ENCODE results near the gene TRPM2. TPM values are rescaled to one million over a fixed set of nuclear protein-coding genes. Genes with fewer than 3 reads are reported as not detected.

Gene TRPM2
- total and polyA plus RNA-seq, 12 donors, result 0.34 to 8.5 (median 1.2) TPM

DNA sequence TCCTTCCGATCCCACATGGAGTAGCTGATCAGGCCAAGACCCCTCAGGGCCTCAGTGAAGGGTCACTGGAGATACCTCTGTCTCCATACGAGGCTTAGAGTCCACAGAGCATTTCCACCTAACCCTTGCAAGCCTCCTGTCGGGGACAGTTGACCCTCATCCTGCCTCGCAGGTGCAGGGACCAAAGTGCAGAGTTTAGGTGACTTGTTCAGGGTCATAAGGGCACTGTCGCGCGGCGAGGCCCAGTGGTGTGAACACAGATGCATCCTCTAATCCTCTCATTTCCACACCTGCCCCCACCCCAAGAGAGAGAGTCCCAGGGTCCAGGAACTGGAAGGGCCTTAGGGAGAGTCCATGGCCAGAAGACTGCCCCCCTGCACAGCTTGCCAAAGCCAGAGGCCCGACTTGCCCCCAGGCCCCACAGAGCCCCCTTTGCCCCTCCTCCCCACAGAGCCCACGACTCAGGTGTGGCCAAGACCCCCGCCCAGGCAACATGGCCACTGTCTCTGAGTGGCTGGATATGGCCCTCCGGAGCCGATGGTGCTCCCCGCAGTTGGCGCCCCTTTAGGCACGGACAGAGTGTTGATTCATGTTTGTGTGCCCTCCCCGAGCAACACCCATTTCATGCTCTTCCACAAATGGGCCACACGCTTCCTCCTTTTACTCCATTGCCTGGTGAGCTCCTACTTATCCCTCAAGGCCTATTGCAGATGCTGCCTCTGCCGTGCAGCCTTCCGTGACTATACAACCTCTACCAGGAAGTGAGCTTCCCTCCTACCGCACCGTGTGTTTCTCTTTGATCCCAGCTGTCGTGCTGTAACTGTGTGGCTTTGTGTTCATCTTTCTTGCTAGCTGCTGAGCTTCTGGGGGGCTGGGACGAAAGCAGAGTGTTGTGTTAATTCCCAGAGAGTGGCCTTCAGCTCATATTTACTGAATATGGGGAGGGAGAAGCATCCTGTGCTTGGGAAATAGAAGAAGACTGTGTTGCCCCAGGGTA lies 1.7 kb downstream of the TRPM2 start:
- intact Hi-C loops (cut with DNase I), result loop anchor here in 1 of 10 donors (10.0 kb wide), 1 partner anchor 120 kb away; no protein-coding TSS in a partner anchor
- Histone ChIP-seq H3K4me3 (peak overlapping the region in 2 of 10 donors; percentile 25 to 61), H3K4me1 (peaks cover 0 to 78% (median 0%) of the 10 kb centered on the region in 9 donors), H3K27ac (peak overlapping the region in 1 of 10 donors; percentile 89), H3K27me3 (peaks cover under 1 to 43% (median 24%) of the 10 kb centered on the region in 7 donors), H3K36me3 (peaks cover 0 to 11% (median 0%) of the 10 kb centered on the region in 9 donors), H3K9me3 (no peaks in the 10 kb centered on the region)
- TF ChIP-seq, protein P1, sequence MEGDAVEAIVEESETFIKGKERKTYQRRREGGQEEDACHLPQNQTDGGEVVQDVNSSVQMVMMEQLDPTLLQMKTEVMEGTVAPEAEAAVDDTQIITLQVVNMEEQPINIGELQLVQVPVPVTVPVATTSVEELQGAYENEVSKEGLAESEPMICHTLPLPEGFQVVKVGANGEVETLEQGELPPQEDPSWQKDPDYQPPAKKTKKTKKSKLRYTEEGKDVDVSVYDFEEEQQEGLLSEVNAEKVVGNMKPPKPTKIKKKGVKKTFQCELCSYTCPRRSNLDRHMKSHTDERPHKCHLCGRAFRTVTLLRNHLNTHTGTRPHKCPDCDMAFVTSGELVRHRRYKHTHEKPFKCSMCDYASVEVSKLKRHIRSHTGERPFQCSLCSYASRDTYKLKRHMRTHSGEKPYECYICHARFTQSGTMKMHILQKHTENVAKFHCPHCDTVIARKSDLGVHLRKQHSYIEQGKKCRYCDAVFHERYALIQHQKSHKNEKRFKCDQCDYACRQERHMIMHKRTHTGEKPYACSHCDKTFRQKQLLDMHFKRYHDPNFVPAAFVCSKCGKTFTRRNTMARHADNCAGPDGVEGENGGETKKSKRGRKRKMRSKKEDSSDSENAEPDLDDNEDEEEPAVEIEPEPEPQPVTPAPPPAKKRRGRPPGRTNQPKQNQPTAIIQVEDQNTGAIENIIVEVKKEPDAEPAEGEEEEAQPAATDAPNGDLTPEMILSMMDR (IDR thresholded peaks at IDR 0.05), result no peak
- WGBS, 2 donors, result 78 to 79% methylated on average over 24 of the region's 24 CpGs
- DNase-seq (no peak), ATAC-seq (no peak)

DNA sequence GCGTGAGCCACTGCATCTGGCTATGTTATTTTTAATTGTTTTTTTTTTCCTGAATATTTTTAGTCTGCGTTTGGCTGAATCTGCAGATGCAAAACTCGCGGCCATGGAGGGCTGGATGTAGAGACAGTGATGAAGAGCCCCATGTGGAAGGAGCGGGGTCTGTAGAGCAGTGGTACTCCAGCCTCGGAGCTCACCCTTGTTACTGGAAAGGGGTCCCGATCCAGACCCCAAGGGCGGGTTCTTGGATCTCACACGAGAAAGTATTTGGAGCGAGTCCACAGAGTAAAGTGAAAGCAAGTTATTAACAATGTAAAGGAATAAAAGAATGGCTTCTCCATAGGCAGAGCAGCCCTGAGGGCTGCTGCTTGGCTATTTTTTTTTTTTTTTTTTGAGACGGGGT lies 2.7 kb downstream of the TRPM2 start:
- Histone ChIP-seq H3K27me3 (peaks cover 0 to 36% (median 17%) of the 10 kb centered on the region in 7 donors), H3K4me3 (no peak overlapping the region), H3K36me3 (peaks cover 0 to 11% (median 0%) of the 10 kb centered on the region in 9 donors), H3K4me1 (peaks cover 0 to 77% (median 0%) of the 10 kb centered on the region in 9 donors), H3K9me3 (no peaks in the 10 kb centered on the region), H3K27ac (no peak overlapping the region)
- no peak for ATAC-seq
- intact Hi-C loops (cut with DNase I), result loop anchor here in 1 of 10 donors (10.0 kb wide), 1 partner anchor 119 kb away; no protein-coding TSS in a partner anchor
- WGBS, 2 donors, result 87 to 95% methylated on average over 11 of the region's 11 CpGs
- TF ChIP-seq, protein P1 (IDR thresholded peaks at IDR 0.05), result no peak
- DNase-seq, result no peak

- H3K27me3 ChIP-seq, result peaks cover 0 to 31% (median 12%) of the 10 kb centered on the region in 7 donors
- intact Hi-C loops (cut with DNase I), result loop anchor here in 1 of 10 donors (10.0 kb wide), 1 partner anchor 118 kb away; no protein-coding TSS in a partner anchor
- 84 to 92% methylated on average over 6 of the region's 6 CpGs for WGBS, 2 donors
- ATAC-seq, result no peak
- H3K36me3 ChIP-seq, result peaks cover 0 to 11% (median 0%) of the 10 kb centered on the region in 9 donors
- DNase-seq, result no peak
- H3K4me1 ChIP-seq, result peaks cover 0 to 72% (median 0%) of the 10 kb centered on the region in 9 donors
- no peak overlapping the region for H3K4me3 ChIP-seq
- H3K9me3 ChIP-seq, result no peaks in the 10 kb centered on the region
- no peak overlapping the region for H3K27ac ChIP-seq
- TF ChIP-seq, protein P1 (IDR thresholded peaks at IDR 0.05), result no peak
Measured at GRCh38 chr21:44356636-44357035, 3.2 kb downstream of the TRPM2 start.

DNA sequence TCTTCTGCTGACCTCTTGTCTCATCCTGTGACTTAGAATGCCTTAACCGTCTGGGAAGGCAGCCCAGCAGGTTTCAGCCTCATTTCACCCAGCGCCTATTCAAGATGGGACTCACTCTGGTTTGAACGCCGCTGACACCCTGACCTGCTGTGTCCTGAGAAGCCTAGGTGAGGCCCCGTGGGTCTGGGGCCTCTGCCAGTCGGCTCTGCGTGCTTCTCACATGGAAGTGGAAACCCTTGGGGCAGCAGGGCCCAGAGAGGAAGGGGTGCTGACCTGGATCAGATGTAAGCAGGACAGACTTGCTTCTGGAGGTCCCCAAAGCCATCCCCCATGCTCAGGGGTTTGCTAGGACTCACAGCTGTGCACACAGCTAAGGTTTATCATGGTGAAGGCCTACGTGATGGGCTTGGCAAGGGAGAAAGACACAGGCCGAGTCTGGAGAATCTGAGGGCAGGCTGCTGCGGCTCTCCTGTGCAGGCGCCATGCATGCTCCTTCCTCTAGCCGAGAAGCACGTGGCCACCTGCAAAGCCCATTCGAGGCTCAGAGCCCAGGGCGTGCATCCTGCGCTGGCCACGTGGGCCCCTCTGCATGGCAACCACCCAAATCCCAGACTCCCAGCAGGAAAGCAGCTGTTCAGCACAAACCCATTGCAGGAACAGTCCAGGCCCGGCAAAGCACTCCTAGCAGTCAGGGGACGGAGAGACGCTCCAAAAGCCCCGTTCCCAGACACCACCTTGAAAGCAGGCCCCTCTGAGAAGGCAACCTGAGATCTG lies 3.8 kb downstream of the TRPM2 start:
- no peaks in the 10 kb centered on the region for H3K9me3 ChIP-seq
- no peak overlapping the region for H3K27ac ChIP-seq
- DNase-seq (no peak), ATAC-seq (no peak)
- no peak overlapping the region for H3K4me3 ChIP-seq
- TF ChIP-seq, protein P1 (IDR thresholded peaks at IDR 0.05), result no peak
- 76 to 77% methylated on average over 21 of the region's 21 CpGs for WGBS, 2 donors
- peaks cover 0 to 25% (median 6%) of the 10 kb centered on the region in 7 donors for H3K27me3 ChIP-seq
- intact Hi-C loops (cut with DNase I), result loop anchor here in 1 of 10 donors (10.0 kb wide), 1 partner anchor 118 kb away; no protein-coding TSS in a partner anchor
- H3K4me1 ChIP-seq, result peaks cover 0 to 66% (median 0%) of the 10 kb centered on the region in 9 donors
- peaks cover 0 to 11% (median 0%) of the 10 kb centered on the region in 9 donors for H3K36me3 ChIP-seq

Measured in heart right ventricle (tissue), 16 donors.